Uterus (tissue), 4 donors: ENCODE results near the gene GOLGA6L7. TPM values are rescaled to one million over a fixed set of nuclear protein-coding genes. Genes with fewer than 3 reads are reported as not detected.
"Not testable (repeated sequence)": the region's sequence is repeated elsewhere in the genome, so short reads cannot be mapped to it uniquely, and the experiment has no call there.

ENCODE experiments used
- DNase-seq, 2 donors: peaks; one replicate each; pipeline ENCODE4 v3.0.0-alpha.2; 2019 to 2020
- H3K27ac ChIP-seq, 2 donors: fragments of 200-600 bp; sonication (generic); 1 replicate in 1 of 2; 2 replicates in 1 of 2; pipeline ENCODE4 v1.5.1; 2016 to 2018
- H3K27me3 ChIP-seq, 2 donors: fragments of 200-600 bp; sonication (generic); one replicate each; pipeline ENCODE4 v1.5.1; 2018 to 2019; ENCODE audit warnings: control low read depth in 1 of 2
- H3K36me3 ChIP-seq, 2 donors: fragments of 200-600 bp; sonication (generic); one replicate each; pipeline ENCODE4 v1.5.1; 2019; ENCODE audit warnings: control low read depth in 1 of 2
- H3K4me1 ChIP-seq, 2 donors: fragments of 200-600 bp; sonication (generic); one replicate each; pipeline ENCODE4 v1.5.1; 2018 to 2019; ENCODE audit warnings: control low read depth in 1 of 2
- H3K4me3 ChIP-seq, 2 donors: fragments of 200-600 bp; sonication (generic); 1 replicate in 1 of 2; 2 replicates in 1 of 2; pipeline ENCODE4 v1.5.1; 2018 to 2019; ENCODE audit warnings: mild to moderate bottlenecking in 1 of 2
- H3K9me3 ChIP-seq, 2 donors: fragments of 200-600 bp; sonication (generic); one replicate each; pipeline ENCODE4 v1.5.1; 2019; ENCODE audit warnings: control low read depth in 1 of 2
- intact Hi-C: fragments of 100-400 bp; cut with DNase I; formaldehyde crosslinking; loops from one replicate; pipeline ENCODE4 v1.15.1; 2023; ENCODE audit warnings: low total_unique reads
- total RNA-seq, 4 donors: library from RNA; depleted of rRNA in 3 of 4; stranded (reverse); fragments of >200 nt in 3 of 4; gene quantifications; one replicate each; pipeline versions ENCODE4 v1.1.0 to v1.2.4, GENCODE V29; 2014 to 2023
- donor health status: DM: yes; HTN: yes; CAD: no.

Gene GOLGA6L7
- total RNA-seq, 4 donors from 2014 or later: not detected

- H3K36me3 ChIP-seq, DNase-seq, H3K27ac ChIP-seq, H3K4me1 ChIP-seq, H3K4me3 ChIP-seq, H3K27me3 ChIP-seq, intact Hi-C loops, H3K9me3 ChIP-seq: not testable (repeated sequence)
Observed at GRCh38 chr15:28808136-28808535, 40.3 kb downstream of the GOLGA6L7 start.

DNA sequence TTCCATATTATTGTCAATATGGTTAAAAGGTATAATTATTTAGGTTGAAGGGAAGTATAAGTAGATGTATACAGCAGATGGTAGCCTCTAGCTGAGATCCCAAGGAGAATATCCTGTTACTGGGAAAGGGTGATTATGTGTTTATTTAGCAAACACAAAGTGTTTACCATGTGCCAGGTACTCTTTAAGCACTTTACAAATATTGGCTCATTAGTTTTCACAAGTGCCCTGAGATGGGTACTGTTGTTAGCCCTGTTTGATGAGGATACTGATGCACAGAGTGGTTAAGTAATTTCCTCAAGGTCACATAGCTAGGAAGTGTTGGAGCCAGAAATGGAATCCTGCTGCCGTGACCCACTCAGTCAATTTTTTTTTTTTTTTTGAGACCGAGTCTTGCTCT, 48.1 kb downstream of the GOLGA6L7 start:
- H3K27me3 ChIP-seq, intact Hi-C loops, H3K36me3 ChIP-seq, H3K27ac ChIP-seq, H3K4me1 ChIP-seq, DNase-seq, H3K4me3 ChIP-seq, H3K9me3 ChIP-seq: not testable (repeated sequence)

- DNase-seq, H3K4me1 ChIP-seq, H3K36me3 ChIP-seq, H3K9me3 ChIP-seq, H3K27ac ChIP-seq, intact Hi-C loops, H3K27me3 ChIP-seq, H3K4me3 ChIP-seq: not testable (repeated sequence)
Observed at GRCh38 chr15:28798234-28798633, 50.2 kb downstream of the GOLGA6L7 start.

GRCh38 chr15:28794231-28794630, 54.2 kb downstream of the GOLGA6L7 start:
- intact Hi-C loops, H3K27ac ChIP-seq, H3K27me3 ChIP-seq, H3K36me3 ChIP-seq, H3K4me3 ChIP-seq, DNase-seq, H3K4me1 ChIP-seq, H3K9me3 ChIP-seq: not testable (repeated sequence)

Other genes with a start within 250 kb of the GOLGA6L7 start
- 1 to 10 TPM in 2 of 4 donors, under 1 TPM in 1, not detected in 1; 0.26 to 5.1 (median 4.2) TPM for gene GOLGA8M, start 136.2 kb downstream of the GOLGA6L7 start, total RNA-seq
- 10 to 100 TPM in 1 of 4 donors, 1 to 10 TPM in 2, not detected in 1; 2.3 to 15.0 (median 4.6) TPM for gene APBA2, start 37.3 kb upstream of the GOLGA6L7 start, total RNA-seq